ENCODE measurements around the gene FCRL2. TPM values are rescaled to one million over a fixed set of nuclear protein-coding genes. Genes with fewer than 3 reads are reported as not detected.

FCRL2 gene
- total RNA-seq, 4 donors from 2014 or later: 0.32 to 0.56 (median 0.56) TPM; not detected in 1

DNA sequence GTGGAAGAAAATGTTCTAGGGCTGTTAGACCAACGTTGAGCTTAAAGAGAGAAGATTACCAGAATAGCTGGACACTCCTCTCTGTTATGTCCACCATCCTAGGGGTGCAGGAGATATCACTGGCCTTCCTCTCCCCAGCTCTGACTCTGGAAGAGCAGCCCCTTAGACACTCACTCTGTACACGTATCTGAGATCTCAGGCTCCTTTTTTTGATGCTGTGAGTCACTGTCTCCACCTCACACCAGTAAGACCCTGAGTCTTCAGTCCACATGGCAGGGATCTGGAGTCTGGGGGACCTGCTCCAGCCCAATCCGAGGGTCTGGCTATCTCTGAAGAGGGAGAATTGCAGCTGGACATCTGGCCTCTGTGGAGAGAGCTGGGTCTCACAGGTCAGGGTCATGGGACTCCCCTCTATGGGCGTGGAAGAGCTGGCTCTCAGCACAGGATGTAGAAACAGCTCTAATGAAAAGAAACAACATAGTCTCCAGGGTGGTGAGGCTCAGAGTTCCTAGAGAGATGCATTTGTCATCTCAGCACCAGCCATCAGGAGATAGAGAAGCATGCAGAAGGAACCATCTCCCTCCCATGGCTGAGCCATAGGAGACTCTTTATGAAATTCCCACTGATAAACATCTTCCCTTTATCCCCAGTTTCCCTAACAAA, 79.8 kb downstream of the FCRL2 start:
- no peak for ATAC-seq (ENCODE audit: low FRiP score)
- no peak for DNase-seq (ENCODE audit: low spot score)
- no peak for TF ChIP-seq CTCF (IDR thresholded peaks at IDR 0.05)

Other genes starting within 250 kb of the FCRL2 start
- gene FCRL5, start 224.6 kb downstream of the FCRL2 start, total RNA-seq: 1 to 10 TPM in 1 of 4 donors, under 1 TPM in 3; 0.13 to 1.2 (median 0.28) TPM
- not detected for gene FCRL4, start 179.0 kb downstream of the FCRL2 start, total RNA-seq
- gene FCRL3, start 76.4 kb downstream of the FCRL2 start, total RNA-seq: 1 to 10 TPM in 1 of 4 donors, under 1 TPM in 2, not detected in 1; 0.19 to 1.2 (median 0.28) TPM
- gene FCRL1, start 43.0 kb upstream of the FCRL2 start, total RNA-seq: under 1 TPM in 3 of 4 donors, not detected in 1; 0.28 to 0.38 (median 0.32) TPM
- gene CD5L, start 64.7 kb upstream of the FCRL2 start, total RNA-seq: under 1 TPM in 1 of 4 donors, not detected in 3; 0.46 TPM
- 10 to 100 TPM; 47.2 to 81.6 (median 61.6) TPM for gene KIRREL1, start 216.5 kb upstream of the FCRL2 start, total RNA-seq